COLO668 (cell line): ENCODE measurements around the gene GATA6.

Source experiments
- DNase-seq: peaks from one replicate; lab custom pipeline; 2025; ENCODE audit not compliant: unreplicated experiment; lab: John Stamatoyannopoulos, UW

Gene GATA6

GRCh38 chr18:22233266-22233665 is 63.9 kb downstream of the GATA6 start:
- DNase-seq = no peak

- DNase-seq = no peak
Observed at GRCh38 chr18:22238036-22238435, 68.6 kb downstream of the GATA6 start.

GRCh38 chr18:22238681-22239080 is 69.3 kb downstream of the GATA6 start:
- DNase-seq = no peak

- peak; percentile 62 for DNase-seq
Observed at GRCh38 chr18:22241921-22242361, 72.6 kb downstream of the GATA6 start.

GRCh38 chr18:22243513-22243912 is 74.1 kb downstream of the GATA6 start:
- no peak for DNase-seq

- DNase-seq = no peak
Observed at GRCh38 chr18:22250026-22250425, 80.6 kb downstream of the GATA6 start.

- no peak for DNase-seq
Observed at GRCh38 chr18:22250591-22250996, 81.2 kb downstream of the GATA6 start.
